Caco-2 (cell line): ENCODE measurements around the gene IL1RAPL1. TPM values are rescaled to one million over a fixed set of nuclear protein-coding genes. Genes with fewer than 3 reads are reported as not detected.

Experiments used
- BruUV-seq: library from RNA; stranded (reverse); fragments of 400-500 nt; replicated peaks from 2 replicates; lab custom pipeline; 2021; lab: Mats Ljungman, UMichigan
- CTCF ChIA-PET: fragments of 300-600 bp; sonication (Branson Sonifier 250); formaldehyde crosslinking; loops from one replicate; lab custom pipeline; 2022; ENCODE audit warnings: antibody characterized with exemption; lab: Charles Lee
- POLR2A ChIA-PET: fragments of 300-600 bp; sonication (Branson Sonifier 250); formaldehyde crosslinking; loops from one replicate; lab custom pipeline; 2022; ENCODE audit warnings: antibody characterized with exemption; lab: Charles Lee
- DNase-seq, 2 experiments: peaks; one replicate each; pipeline versions ENCODE4 v3.0.0 to v3.0.0-alpha.2; 2020 to 2022
- H3K27me3 ChIP-seq: replicated peaks from 2 replicates; pipeline ENCODE4 v1.6.0; 2011; ENCODE audit warnings: low read length; ENCODE audit not compliant: control insufficient read depth, insufficient read depth
- H3K36me3 ChIP-seq: 2 replicates; pipeline ENCODE4 v1.5.1; 2011; ENCODE audit warnings: low read length; ENCODE audit not compliant: control insufficient read depth, insufficient read depth
- H3K4me1 ChIP-seq: fragments of 250-450 bp; sonication (Bioruptor Pico); 2 replicates; pipeline ENCODE4 v1.5.1; 2020; ENCODE audit warnings: mild to moderate bottlenecking
- H3K4me3 ChIP-seq: 2 replicates; pipeline ENCODE4 v1.5.1; 2011; ENCODE audit warnings: low read depth, mild to moderate bottlenecking, control low read depth, low read length
- H3K9me3 ChIP-seq: fragments of 250-450 bp; sonication (Bioruptor Pico); 2 replicates; pipeline ENCODE4 v1.5.1; 2020; ENCODE audit warnings: mild to moderate bottlenecking, moderate library complexity
- H3K27ac Mint-ChIP-seq: one replicate; pipeline ENCODE4 v1.8.0; 2022; ENCODE audit warnings: mixed read lengths; ENCODE audit not compliant: unreplicated experiment
- H3K27me3 Mint-ChIP-seq: one replicate; pipeline ENCODE4 v1.8.0; 2022; ENCODE audit warnings: mixed read lengths; ENCODE audit not compliant: insufficient read depth, unreplicated experiment
- H3K36me3 Mint-ChIP-seq: one replicate; pipeline ENCODE4 v1.8.0; 2022; ENCODE audit warnings: mild to moderate bottlenecking, mixed read lengths; ENCODE audit not compliant: insufficient read depth, unreplicated experiment
- H3K4me1 Mint-ChIP-seq: one replicate; pipeline ENCODE4 v1.8.0; 2022; ENCODE audit warnings: low read depth, mixed read lengths; ENCODE audit not compliant: unreplicated experiment
- H3K4me3 Mint-ChIP-seq: one replicate; pipeline ENCODE4 v1.8.0; 2022; ENCODE audit warnings: mild to moderate bottlenecking, moderate library complexity, mixed read lengths; ENCODE audit not compliant: unreplicated experiment
- H3K9me3 Mint-ChIP-seq: one replicate; pipeline ENCODE4 v1.8.0; 2022; ENCODE audit warnings: mixed read lengths; ENCODE audit not compliant: unreplicated experiment
- CTCF ChIP-seq, 2 experiments: fragments of 200-600 bp in 1 of 2; IDR thresholded peaks; 1 replicate in 1 of 2; 2 replicates in 1 of 2; pipeline versions ENCODE4 v1.5.1 to v1.8.0; 2011 to 2022; ENCODE audit warnings: antibody characterized with exemption in 1 of 2, control low read depth in 1 of 2, inconsistent platforms in 1 of 2, low read depth in 1 of 2, low read length in 1 of 2, mild to moderate bottlenecking in 1 of 2, moderate library complexity in 1 of 2; ENCODE audit not compliant: insufficient read depth in 1 of 2, severe bottlenecking in 1 of 2, unreplicated experiment in 1 of 2
- intact Hi-C: fragments of 100-400 bp; cut with micrococcal nuclease; formaldehyde crosslinking; loops from one replicate; pipeline ENCODE4 v1.10.0; 2022; ENCODE audit not compliant: unreplicated experiment
- total RNA-seq: library from RNA; stranded (reverse); gene quantifications from 2 replicates; pipeline ENCODE4 v1.2.3, GENCODE V29; 2022

IL1RAPL1 gene
- total RNA-seq, 1 experiment from 2014 or later = not detected

GRCh38 chrX:28876901-28877300, 289.7 kb downstream of the IL1RAPL1 start:
- no peaks in the 10 kb centered on the region for H3K4me1 Mint-ChIP-seq
- H3K9me3 Mint-ChIP-seq = no peaks in the 10 kb centered on the region
- no peaks in the 10 kb centered on the region for H3K36me3 Mint-ChIP-seq
- CTCF ChIA-PET = no interaction called here
- intact Hi-C loops = no loop called here
- no peak overlapping the region for H3K4me3 Mint-ChIP-seq
- no peak overlapping the region for H3K4me3 ChIP-seq
- POLR2A ChIA-PET = no interaction called here
- TF ChIP-seq CTCF (IDR thresholded peaks at IDR 0.05; ENCODE audit: insufficient read depth in 1 of 2, low read depth in 1 of 2, low read length in 1 of 2, severe bottlenecking in 1 of 2, unreplicated experiment in 1 of 2) = no peak
- H3K27me3 Mint-ChIP-seq = no peaks in the 10 kb centered on the region
- no peaks in the 10 kb centered on the region for H3K4me1 ChIP-seq
- H3K36me3 ChIP-seq = no peaks in the 10 kb centered on the region
- DNase-seq = no peak
- BruUV-seq = no TSS peak
- H3K9me3 ChIP-seq = no peaks in the 10 kb centered on the region
- H3K27ac Mint-ChIP-seq = no peak overlapping the region
- H3K27me3 ChIP-seq = no peaks in the 10 kb centered on the region

- Mint-ChIP-seq H3K4me3 (no peak overlapping the region), H3K9me3 (no peaks in the 10 kb centered on the region), H3K27me3 (no peaks in the 10 kb centered on the region), H3K4me1 (no peaks in the 10 kb centered on the region), H3K36me3 (no peaks in the 10 kb centered on the region), H3K27ac (no peak overlapping the region)
- CTCF ChIA-PET = no interaction called here
- no peaks in the 10 kb centered on the region for H3K27me3 ChIP-seq
- no peaks in the 10 kb centered on the region for H3K36me3 ChIP-seq
- POLR2A ChIA-PET = no interaction called here
- BruUV-seq = no TSS peak
- H3K9me3 ChIP-seq = no peaks in the 10 kb centered on the region
- no peak for DNase-seq
- intact Hi-C loops = no loop called here
- no peak for TF ChIP-seq CTCF (IDR thresholded peaks at IDR 0.05; ENCODE audit: insufficient read depth in 1 of 2, low read depth in 1 of 2, low read length in 1 of 2, severe bottlenecking in 1 of 2, unreplicated experiment in 1 of 2)
- no peaks in the 10 kb centered on the region for H3K4me1 ChIP-seq
- no peak overlapping the region for H3K4me3 ChIP-seq
Observed at GRCh38 chrX:28880136-28880535, 292.9 kb downstream of the IL1RAPL1 start.

GRCh38 chrX:28884823-28885222, 297.6 kb downstream of the IL1RAPL1 start:
- Mint-ChIP-seq H3K27me3 (no peaks in the 10 kb centered on the region), H3K36me3 (no peaks in the 10 kb centered on the region), H3K27ac (no peak overlapping the region), H3K4me1 (no peaks in the 10 kb centered on the region), H3K9me3 (no peaks in the 10 kb centered on the region), H3K4me3 (no peak overlapping the region)
- no peak for TF ChIP-seq CTCF (IDR thresholded peaks at IDR 0.05; ENCODE audit: insufficient read depth in 1 of 2, low read depth in 1 of 2, low read length in 1 of 2, severe bottlenecking in 1 of 2, unreplicated experiment in 1 of 2)
- intact Hi-C loops = no loop called here
- Histone ChIP-seq H3K9me3 (no peaks in the 10 kb centered on the region), H3K4me1 (no peaks in the 10 kb centered on the region), H3K27me3 (no peaks in the 10 kb centered on the region), H3K36me3 (no peaks in the 10 kb centered on the region), H3K4me3 (no peak overlapping the region)
- BruUV-seq = no TSS peak
- DNase-seq = no peak
- ChIA-PET POLR2A (no interaction called here), CTCF (no interaction called here)
